Activated CD8-positive, alpha-beta memory T cell treated with anti-CD3 and anti-CD28 coated beads, Interleukin-2, amount 50 U/mL, for 24 hours (primary cell): ENCODE measurements around the gene CDC25A.

Experiments used
- DNase-seq: peaks from one replicate; pipeline ENCODE4 v3.0.0-alpha.2; 2020; ENCODE audit errors: extremely low read depth

The CDC25A gene

GRCh38 chr3:48194446-48195071, 6.3 kb upstream of the CDC25A start:
- DNase-seq, result no peak

- no peak for DNase-seq
Observed at GRCh38 chr3:48190911-48191310, 2.7 kb upstream of the CDC25A start.

- no peak for DNase-seq
Observed at GRCh38 chr3:48189321-48189720, 1.1 kb upstream of the CDC25A start.

GRCh38 chr3:48187579-48188265, 495 bp downstream of the CDC25A start:
- no peak for DNase-seq

- DNase-seq, result no peak
Observed at GRCh38 chr3:48187301-48187578, 977 bp downstream of the CDC25A start.

GRCh38 chr3:48186631-48187300, 1.5 kb downstream of the CDC25A start:
- DNase-seq, result no peak

GRCh38 chr3:48185129-48185528, 3.1 kb downstream of the CDC25A start:
- no peak for DNase-seq

GRCh38 chr3:48184299-48184698, 3.9 kb downstream of the CDC25A start:
- no peak for DNase-seq

GRCh38 chr3:48180531-48181253, 7.5 kb downstream of the CDC25A start:
- DNase-seq, result no peak

GRCh38 chr3:48180021-48180420, 8.2 kb downstream of the CDC25A start:
- DNase-seq, result no peak

- no peak for DNase-seq
Observed at GRCh38 chr3:48178072-48178471, 10.1 kb downstream of the CDC25A start.

- no peak for DNase-seq
Observed at GRCh38 chr3:48157950-48158376, 30.3 kb downstream of the CDC25A start.

GRCh38 chr3:48157202-48157840, 30.9 kb downstream of the CDC25A start:
- DNase-seq, result no peak

- no peak for DNase-seq
Observed at GRCh38 chr3:48156163-48156562, 32.1 kb downstream of the CDC25A start.

- DNase-seq, result no peak
Observed at GRCh38 chr3:48155122-48155521, 33.1 kb downstream of the CDC25A start.

- no peak for DNase-seq
Observed at GRCh38 chr3:48151807-48152427, 36.3 kb downstream of the CDC25A start.

- DNase-seq, result peak; percentile 6
Observed at GRCh38 chr3:48151058-48151806, 37.0 kb downstream of the CDC25A start.

- no peak for DNase-seq
Observed at GRCh38 chr3:48143992-48144391, 44.2 kb downstream of the CDC25A start.

GRCh38 chr3:48143567-48143966, 44.6 kb downstream of the CDC25A start:
- DNase-seq, result no peak

GRCh38 chr3:48142316-48142870, 45.8 kb downstream of the CDC25A start:
- no peak for DNase-seq
